Liver (tissue), 3 donors: Measurements from ENCODE around the gene AGBL4.

Experiments used
- ATF3 ChIP-seq: IDR thresholded peaks from 2 replicates; pipeline ENCODE4 v1.6.1; 2016; ENCODE audit warnings: antibody characterized with exemption
- CTCF ChIP-seq: fragments of 150-350 bp; IDR thresholded peaks from 2 replicates; pipeline ENCODE4 v1.5.1; 2017; ENCODE audit warnings: improper control_type of control experiment, low read depth, low read length; ENCODE audit not compliant: missing input control
- FOXA1 ChIP-seq: IDR thresholded peaks from 2 replicates; pipeline ENCODE4 v1.6.1; 2016; ENCODE audit warnings: antibody characterized with exemption
- MAX ChIP-seq: IDR thresholded peaks from 2 replicates; pipeline ENCODE4 v1.6.1; 2016; ENCODE audit warnings: antibody characterized with exemption
- REST ChIP-seq: IDR thresholded peaks from 2 replicates; pipeline ENCODE4 v1.6.1; 2016; ENCODE audit warnings: antibody characterized with exemption, mild to moderate bottlenecking
- TAF1 ChIP-seq: conservative IDR thresholded peaks from 2 replicates; pipeline ENCODE4 v1.6.1; 2016; ENCODE audit warnings: antibody characterized with exemption, mild to moderate bottlenecking
- donor health status: healthy.
- donor health status: healthy.

GRCh38 chr1:48654606-48655210, 1369.0 kb downstream of the AGBL4 start:
- TF ChIP-seq FOXA1: no peak
- TF ChIP-seq CTCF: no peak
- no peak for TF ChIP-seq ATF3
- no peak for TF ChIP-seq TAF1
- no peak for TF ChIP-seq REST
- no peak for TF ChIP-seq MAX
